ENCODE data around the gene GBP2. TPM values are rescaled to one million over a fixed set of nuclear protein-coding genes. Genes with fewer than 3 reads are reported as not detected.

The GBP2 gene
- total and polyA plus RNA-seq, 2 donors (not counting 3 experiments of a cell fraction or from before 2014, with no cell fraction given), result 13.1 to 30.2 TPM

- H3K9ac ChIP-seq (replicated peaks; ENCODE audit: extremely low read depth, insufficient read depth, low read length), result no peak overlapping the region
- no peak for FAIRE-seq
Observed at GRCh38 chr1:89114662-89115061, 11.3 kb downstream of the GBP2 start.

More at GRCh38 chr1:89114662-89115061, 11.3 kb downstream of the GBP2 start:
- POLR2A ChIA-PET, result no interaction called here
- no TSS peak for BruUV-seq (replicated peaks)
- Histone ChIP-seq H3K36me3 (ENCODE audit: control insufficient read depth in 2 of 2, extremely low read depth in 1 of 2, insufficient read depth in 2 of 2, low read length in 2 of 2) (no peaks in the 10 kb centered on the region), H3K27ac (ENCODE audit: insufficient read depth, low read depth, low read length) (no peak overlapping the region), H2AFZ (ENCODE audit: low read depth, low read length) (no peak overlapping the region), H3K27me3 (ENCODE audit: control insufficient read depth in 2 of 2, insufficient read depth in 2 of 2, low read length in 2 of 2) (no peaks in the 10 kb centered on the region), H3K4me2 (ENCODE audit: insufficient read depth, low read length) (no peak overlapping the region), H4K20me1 (replicated peaks; ENCODE audit: control insufficient read depth, extremely low read depth, insufficient read depth, low read length) (no peaks in the 10 kb centered on the region), H3K9me3 (replicated peaks; ENCODE audit: control insufficient read depth, insufficient read depth, low read length) (no peaks in the 10 kb centered on the region), H3K4me3 (replicated peaks in 1 of 3; ENCODE audit: insufficient read depth in 1 of 3, low read depth in 1 of 3, low read length in 3 of 3) (no peak overlapping the region), H3K4me1 (ENCODE audit: control insufficient read depth, extremely low read depth, insufficient read depth, low read length) (no peaks in the 10 kb centered on the region), H3K79me2 (ENCODE audit: control insufficient read depth, insufficient read depth, low read length) (no peaks in the 10 kb centered on the region), H3K9me1 (replicated peaks; ENCODE audit: control insufficient read depth, extremely low read depth, insufficient read depth, low read length) (no peaks in the 10 kb centered on the region)
- TF ChIP-seq MYC (IDR thresholded peaks at IDR 0.05; ENCODE audit: low read depth, low read length) (no peak), JUN (IDR thresholded peaks at IDR 0.05; ENCODE audit: borderline replicate concordance, insufficient read depth, insufficient read length, low read depth) (no peak), POLR2AphosphoS5 (IDR thresholded peaks at IDR 0.05; ENCODE audit: insufficient read depth, low read depth, low read length) (no peak), POLR2A (IDR thresholded peaks at IDR 0.05; ENCODE audit: low read depth, low read length) (no peak), FOS (IDR thresholded peaks at IDR 0.05; ENCODE audit: borderline replicate concordance, insufficient read depth, low read length) (no peak), GATA2 (IDR thresholded peaks at IDR 0.05; ENCODE audit: insufficient read depth, insufficient read length, low read depth, low read length) (no peak), CTCF (IDR thresholded peaks at IDR 0.05; ENCODE audit: extremely low read depth in 1 of 2, insufficient read depth in 1 of 2, low read depth in 1 of 2, low read length in 2 of 2) (no peak), EZH2 (IDR thresholded peaks at IDR 0.05; ENCODE audit: borderline replicate concordance, low read depth, low read length, severe bottlenecking) (no peak), MAX (IDR thresholded peaks at IDR 0.05; ENCODE audit: insufficient read depth, insufficient read length) (no peak)
- no peak for DNase-seq (ENCODE audit: low read depth, low spot score)
- intact Hi-C loops (cut with micrococcal nuclease) (no loop called here), dilution Hi-C loops (cut with MboI; ENCODE audit: extremely low pct_ligation_motif_present, low sequenced_read_pairs) (no loop called here)
- CTCF ChIA-PET, result no interaction called here
